ENCODE results near the gene VCAN.

VCAN gene

DNA sequence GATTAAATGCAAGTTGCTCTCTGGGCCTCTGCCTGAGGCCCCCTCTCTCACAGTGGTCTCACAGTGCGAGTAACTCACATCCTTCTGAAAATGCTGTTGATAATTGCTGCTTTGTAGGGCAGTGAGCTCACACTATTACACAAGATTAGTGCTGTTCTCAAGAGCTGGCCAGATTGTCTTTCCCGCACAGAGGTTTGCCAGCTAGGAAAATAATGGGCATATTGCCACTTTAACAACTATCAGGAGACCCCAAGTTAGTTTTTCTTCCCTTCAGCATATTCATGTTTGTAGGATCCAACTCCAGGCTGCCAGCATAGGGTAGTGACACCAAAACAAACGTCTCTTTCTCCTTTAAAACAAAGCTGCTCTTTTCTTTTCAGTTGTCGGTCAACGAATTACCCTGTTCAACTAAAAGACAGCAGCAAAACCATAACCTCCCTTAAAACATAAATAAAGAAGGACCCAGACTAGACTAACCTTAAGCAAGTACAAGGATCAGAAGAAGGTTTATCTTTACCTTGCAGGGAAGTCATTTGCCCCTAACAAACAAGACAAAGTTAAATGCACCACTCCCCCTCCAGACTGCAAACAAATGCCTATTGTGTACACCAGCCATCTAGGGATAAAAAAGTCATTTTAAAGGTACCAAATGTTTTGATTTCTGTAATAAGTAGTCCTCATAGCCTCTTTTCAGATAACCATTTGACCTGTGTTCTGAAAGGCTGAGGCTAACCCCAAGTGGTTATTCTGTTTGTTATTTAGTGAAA, 91.4 kb downstream of the VCAN start:
- no peak for TF ChIP-seq CTCF (conservative IDR thresholded peaks at IDR 0.05; ENCODE audit: low read depth)
- POLR2A ChIA-PET (ENCODE audit: low non-redundant PET): no interaction called here
- no peak for DNase-seq (ENCODE audit: low spot score)
- no peak overlapping the region for H3K27ac ChIP-seq
- CTCF ChIA-PET: interaction anchor here (0.5 to 0.7 kb wide), 2 partner anchors 18 to 902 kb away, joined by 3 read pairs; no protein-coding TSS in a partner anchor

DNA sequence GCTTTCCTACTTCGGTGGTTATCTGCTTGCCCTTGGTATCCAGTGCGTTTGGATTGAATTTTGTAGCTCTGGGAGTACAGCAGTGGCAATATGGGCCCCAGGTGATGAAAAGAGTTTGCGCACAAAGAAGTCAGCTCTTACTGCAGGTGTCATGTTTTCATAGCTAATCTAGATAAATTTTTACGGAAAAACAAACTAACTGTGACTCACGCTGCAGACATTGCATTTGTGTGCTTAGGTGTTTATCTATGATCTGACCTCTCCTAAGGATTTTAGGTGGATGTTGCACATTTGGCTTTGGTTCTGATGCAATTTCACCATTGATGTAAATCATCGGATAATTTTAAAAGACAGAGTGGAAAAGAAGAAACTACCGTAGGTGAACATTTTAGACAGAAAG, 92.1 kb downstream of the VCAN start:
- no peak for TF ChIP-seq CTCF (conservative IDR thresholded peaks at IDR 0.05; ENCODE audit: low read depth)
- ChIA-PET POLR2A (ENCODE audit: low non-redundant PET) (no interaction called here), CTCF (interaction anchor here (0.7 kb wide), 1 partner anchor 903 kb away, joined by 3 read pairs; no protein-coding TSS in a partner anchor)
- DNase-seq (ENCODE audit: low spot score): peak; percentile 13
- no peak overlapping the region for H3K27ac ChIP-seq

- peak; percentile 74 for TF ChIP-seq CTCF (conservative IDR thresholded peaks at IDR 0.05; ENCODE audit: low read depth)
- no peak overlapping the region for H3K27ac ChIP-seq
- ChIA-PET CTCF (interaction anchor here (0.7 kb wide), 1 partner anchor 1199 kb away, joined by 4 read pairs; no protein-coding TSS in a partner anchor), POLR2A (ENCODE audit: low non-redundant PET) (no interaction called here)
- DNase-seq (ENCODE audit: low spot score): peak; percentile 57
Measured at GRCh38 chr5:83564069-83564749, 92.7 kb downstream of the VCAN start.

GRCh38 chr5:83567741-83568140, 96.2 kb downstream of the VCAN start:
- POLR2A ChIA-PET (ENCODE audit: low non-redundant PET): no interaction called here
- CTCF ChIA-PET: no interaction called here
- H3K27ac ChIP-seq: peak overlapping the region; percentile 76
- DNase-seq (ENCODE audit: low spot score): no peak
- TF ChIP-seq CTCF (conservative IDR thresholded peaks at IDR 0.05; ENCODE audit: low read depth): no peak

DNA sequence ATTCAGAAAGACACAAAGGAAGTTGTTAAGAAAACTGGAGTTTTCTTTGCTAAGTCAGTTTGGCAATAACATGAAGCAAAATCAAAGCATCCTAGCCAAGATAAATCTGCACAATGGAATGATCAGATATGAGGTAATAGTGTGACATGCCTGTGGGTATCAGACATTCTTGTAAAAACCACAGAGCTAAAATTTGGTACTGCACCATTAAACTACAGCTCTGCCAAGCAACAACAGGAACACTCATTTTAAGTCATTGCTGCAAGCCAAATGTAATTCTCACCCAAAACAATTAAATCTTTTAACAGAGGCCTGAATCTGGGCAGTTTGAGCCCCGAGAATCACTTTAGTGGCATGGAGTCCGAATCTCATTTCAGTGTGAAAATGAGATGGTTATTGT, 96.6 kb downstream of the VCAN start:
- TF ChIP-seq CTCF (conservative IDR thresholded peaks at IDR 0.05; ENCODE audit: low read depth): no peak
- peak; percentile 67 for DNase-seq (ENCODE audit: low spot score)
- CTCF ChIA-PET: no interaction called here
- POLR2A ChIA-PET (ENCODE audit: low non-redundant PET): no interaction called here
- no peak overlapping the region for H3K27ac ChIP-seq

- POLR2A ChIA-PET (ENCODE audit: low non-redundant PET): no interaction called here
- CTCF ChIA-PET: interaction anchor here (0.6 to 0.7 kb wide), 2 partner anchors 98 to 141 kb away, joined by 3 read pairs; no protein-coding TSS in a partner anchor
- no peak for TF ChIP-seq CTCF (conservative IDR thresholded peaks at IDR 0.05; ENCODE audit: low read depth)
- no peak overlapping the region for H3K27ac ChIP-seq
- DNase-seq (ENCODE audit: low spot score): no peak
Measured at GRCh38 chr5:83570916-83571315, 99.4 kb downstream of the VCAN start.

Data from RWPE1 (cell line).